HG02588 (cell line): ENCODE measurements around the gene UBTD1.
A peak's percentile ranks its signal among the peaks of the same experiment; 100 is the strongest.
"Not testable (repeated sequence)": the region's sequence is repeated elsewhere in the genome, so short reads cannot be mapped to it uniquely, and the experiment has no call there.

ENCODE experiments used
- ATAC-seq: cut with Tn5 transposase; IDR thresholded peaks from one replicate; pipeline ENCODE4 v1.9.1; 2021; ENCODE audit warnings: mild to moderate bottlenecking, moderate library complexity; ENCODE audit not compliant: unreplicated experiment

Gene UBTD1

GRCh38 chr10:97560731-97561381, 62.1 kb downstream of the UBTD1 start:
- not testable (repeated sequence) for ATAC-seq

DNA sequence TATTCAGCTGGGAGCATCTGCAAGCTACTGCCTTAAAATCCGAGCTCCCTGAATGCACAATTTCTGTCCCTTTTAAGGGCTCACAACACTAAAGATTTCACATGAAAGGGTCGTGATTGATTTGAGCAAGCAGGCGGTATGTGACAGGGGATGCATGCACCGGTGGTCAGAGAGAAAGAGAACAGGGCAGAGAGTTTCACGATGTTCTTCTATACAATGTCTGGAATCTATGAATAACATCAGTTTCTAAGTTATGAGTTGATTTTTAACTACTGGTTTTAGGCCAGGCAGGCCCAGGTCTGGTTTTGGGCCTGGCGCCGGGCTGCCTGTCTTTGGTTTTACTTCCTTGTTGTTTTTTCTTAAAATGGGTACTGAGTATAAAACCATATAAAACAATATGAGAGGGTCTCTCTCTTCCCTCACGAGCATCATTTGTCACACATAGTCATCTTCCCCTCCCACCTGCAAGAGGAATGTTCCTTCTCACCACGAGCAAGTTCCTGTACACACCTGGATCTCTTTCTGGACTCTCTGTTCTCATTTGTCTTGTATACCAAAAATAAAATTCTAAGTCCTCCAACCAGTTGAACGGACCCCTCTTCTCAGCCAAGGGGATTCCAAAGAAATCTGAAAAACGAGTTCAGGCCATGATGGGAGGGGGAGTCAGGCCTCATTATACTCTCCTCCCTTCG, 62.8 kb downstream of the UBTD1 start:
- not testable (repeated sequence) for ATAC-seq

- ATAC-seq, result not testable (repeated sequence)
These were observed 63.6 kb downstream of the UBTD1 start for GRCh38 chr10:97562329-97562728.

- no peak for ATAC-seq
These were observed 64.6 kb downstream of the UBTD1 start for GRCh38 chr10:97563337-97563736.

DNA sequence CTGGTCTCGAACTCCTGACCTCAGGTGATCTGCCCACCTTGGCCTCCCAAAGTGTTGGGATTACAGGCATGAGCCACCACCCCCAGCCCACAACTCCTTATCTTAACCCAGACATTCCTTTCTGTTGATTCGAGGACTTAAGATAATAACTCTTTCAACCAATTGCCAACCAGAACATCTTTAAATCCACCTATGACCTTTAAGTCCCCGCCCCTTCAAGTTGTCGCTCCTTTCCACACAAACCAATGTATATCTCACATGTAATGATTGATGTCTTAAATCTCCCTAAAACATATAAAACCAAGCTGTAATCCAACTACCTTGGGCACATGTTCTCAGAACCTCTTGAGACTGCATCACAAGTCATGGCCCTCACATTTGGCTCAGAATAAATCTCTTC, 66.1 kb downstream of the UBTD1 start:
- no peak for ATAC-seq

- no peak for ATAC-seq
These were observed 67.7 kb downstream of the UBTD1 start for GRCh38 chr10:97566336-97566996.

DNA sequence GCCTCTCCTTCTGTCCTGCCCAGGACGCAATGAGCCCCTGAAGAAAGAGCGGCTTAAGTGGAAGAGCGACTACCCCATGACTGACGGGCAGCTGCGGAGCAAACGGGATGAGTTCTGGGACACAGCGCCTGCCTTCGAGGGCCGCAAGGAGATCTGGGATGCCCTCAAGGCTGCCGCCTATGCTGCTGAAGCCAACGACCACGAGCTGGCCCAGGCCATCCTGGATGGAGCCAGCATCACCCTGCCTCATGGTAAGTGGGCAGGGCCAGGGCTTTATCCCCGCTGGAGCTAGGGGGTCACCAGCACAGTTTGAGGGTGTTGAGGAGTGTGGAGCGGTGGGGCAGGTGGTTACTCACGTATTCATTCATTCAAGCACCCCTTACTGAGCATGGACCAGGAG, 69.2 kb downstream of the UBTD1 start:
- no peak for ATAC-seq

DNA sequence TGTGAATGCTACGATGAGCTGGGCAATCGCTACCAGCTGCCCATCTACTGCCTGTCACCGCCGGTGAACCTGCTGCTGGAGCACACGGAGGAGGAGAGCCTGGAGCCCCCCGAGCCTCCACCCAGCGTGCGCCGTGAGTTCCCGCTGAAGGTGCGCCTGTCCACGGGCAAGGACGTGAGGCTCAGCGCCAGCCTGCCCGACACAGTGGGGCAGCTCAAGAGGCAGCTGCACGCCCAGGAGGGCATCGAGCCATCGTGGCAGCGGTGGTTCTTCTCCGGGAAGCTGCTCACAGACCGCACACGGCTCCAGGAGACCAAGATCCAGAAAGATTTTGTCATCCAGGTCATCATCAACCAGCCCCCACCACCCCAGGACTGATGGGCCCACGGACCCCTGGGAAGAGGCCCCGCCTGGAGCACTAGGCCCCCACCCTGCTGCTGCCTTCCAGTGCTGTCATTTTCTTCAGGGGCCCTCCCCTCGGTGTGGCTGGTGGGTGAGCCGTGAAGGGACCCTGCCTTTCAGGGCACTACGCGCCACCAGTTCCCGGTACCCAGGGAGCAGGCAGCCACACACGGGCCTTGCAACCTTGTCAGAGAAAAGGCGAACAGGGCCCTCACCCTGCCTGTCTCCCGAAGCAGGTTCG, 71.5 kb downstream of the UBTD1 start:
- no peak for ATAC-seq

DNA sequence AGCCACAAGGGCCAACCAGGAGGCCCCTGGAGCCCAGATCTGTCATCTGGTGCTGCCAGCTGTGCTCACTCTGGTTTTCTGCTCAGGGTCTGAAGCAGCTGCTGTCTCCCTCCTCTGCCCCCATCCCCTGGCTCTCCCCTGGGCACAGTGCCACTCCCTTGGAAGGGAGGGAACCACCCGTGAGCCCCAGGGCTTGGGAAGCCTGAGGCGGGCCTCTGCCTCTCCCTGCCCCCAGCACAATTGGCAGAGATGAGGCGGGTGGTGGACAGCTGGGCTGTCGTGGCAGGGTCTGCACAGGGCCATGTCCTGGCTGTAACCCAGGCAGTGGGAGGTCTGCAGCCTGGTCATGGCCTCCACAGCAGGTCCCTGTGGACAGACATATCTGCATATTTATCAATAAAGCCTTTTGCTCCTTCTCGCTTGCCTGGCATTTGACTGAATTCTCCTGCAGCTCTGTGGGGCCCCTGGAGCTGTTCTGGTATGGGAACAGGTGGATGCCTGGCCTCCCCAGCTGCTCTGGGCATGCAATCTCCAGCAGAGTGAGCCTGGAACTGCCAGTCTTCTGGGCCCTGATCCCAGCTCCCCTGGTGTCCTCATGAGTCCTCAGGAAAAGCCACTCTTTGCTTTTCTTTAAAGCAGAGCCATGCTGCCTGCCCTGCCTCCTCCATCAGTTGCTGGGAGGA, 72.2 kb downstream of the UBTD1 start:
- no peak for ATAC-seq

GRCh38 chr10:97571622-97572021, 72.9 kb downstream of the UBTD1 start:
- ATAC-seq, result no peak

- peak; percentile 68 for ATAC-seq
These were observed 73.7 kb downstream of the UBTD1 start, which contains the start of gene ANKRD2 for GRCh38 chr10:97572214-97572989. Gene ANKRD2, plus strand, starts transcription at chr10:97572779. Its CDS starts 10 bp downstream, at chr10:97572789.

- ATAC-seq, result no peak
These were observed 74.3 kb downstream of the UBTD1 start for GRCh38 chr10:97573021-97573420.

DNA sequence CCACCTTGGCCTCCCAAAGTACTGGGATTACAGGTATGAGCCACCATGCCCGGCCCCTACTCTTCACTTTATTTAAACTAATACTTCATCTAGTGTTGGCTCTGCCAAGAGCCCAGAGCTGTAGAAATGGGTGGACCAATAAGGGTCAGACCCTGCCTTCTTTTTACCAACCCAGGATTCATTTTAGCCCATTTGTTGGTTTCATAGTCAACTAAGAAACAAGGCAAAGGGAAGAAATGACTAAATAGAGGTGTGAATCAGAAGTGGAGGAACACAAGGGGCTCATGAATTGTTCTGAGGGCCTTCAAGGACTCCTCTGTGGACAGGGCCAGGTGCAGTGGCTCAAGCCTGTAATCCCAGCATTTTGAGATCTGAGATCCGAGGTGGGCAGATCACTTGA, 74.9 kb downstream of the UBTD1 start:
- no peak for ATAC-seq

GRCh38 chr10:97574374-97575126, 75.8 kb downstream of the UBTD1 start:
- ATAC-seq, result no peak

- ATAC-seq, result no peak
These were observed 76.5 kb downstream of the UBTD1 start for GRCh38 chr10:97575127-97575668.

DNA sequence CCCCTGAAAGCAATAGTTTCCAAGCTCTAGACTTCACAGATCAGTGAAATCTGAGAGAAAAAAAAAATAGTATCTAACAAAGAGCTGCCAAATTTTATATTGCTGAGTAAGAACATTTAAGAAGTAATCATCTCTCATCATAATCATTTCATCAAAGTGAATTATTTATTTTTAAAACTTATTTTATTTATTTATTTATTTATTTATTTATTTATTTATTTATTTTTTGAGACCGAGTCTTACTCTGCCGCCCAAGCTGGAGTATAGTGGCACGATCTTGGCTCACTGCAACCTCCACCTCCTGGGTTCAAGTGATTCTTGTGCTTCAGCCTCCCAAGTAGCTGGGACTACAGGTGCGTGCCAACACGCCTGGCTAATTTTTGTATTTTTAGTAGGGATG, 77.8 kb downstream of the UBTD1 start:
- not testable (repeated sequence) for ATAC-seq

DNA sequence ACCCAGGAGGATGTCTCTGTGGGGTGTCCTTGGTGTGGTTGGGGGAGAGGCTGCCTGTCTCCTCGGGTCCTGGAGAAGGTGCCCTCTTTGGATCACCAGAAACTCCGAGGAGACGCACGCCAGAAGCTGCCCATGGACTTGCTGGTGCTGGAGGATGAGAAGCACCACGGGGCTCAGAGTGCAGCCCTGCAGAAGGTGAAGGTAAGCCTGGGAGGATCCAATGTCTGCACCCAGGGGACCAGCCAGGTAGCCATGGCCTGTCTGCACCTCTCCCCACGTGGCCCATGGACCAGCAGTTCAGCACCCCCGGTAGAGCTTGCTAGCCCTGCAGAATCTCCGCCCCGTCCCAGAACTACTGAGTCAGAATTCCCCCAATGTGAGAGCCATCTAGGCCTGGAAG, 79.0 kb downstream of the UBTD1 start:
- no peak for ATAC-seq

- ATAC-seq, result no peak
These were observed 79.6 kb downstream of the UBTD1 start for GRCh38 chr10:97578171-97578844.
